Stimulated activated naive B cell treated with anti-CD40 and anti-IgM and Interleukin-4, amounts not matched to agents 10 μg/mL and 1 μg/mL and 100 μg/mL, for 72 hours (primary cell): ENCODE data around the gene SNRNP70.
"Not testable (repeated sequence)": the region's sequence is repeated elsewhere in the genome, so short reads cannot be mapped to it uniquely, and the experiment has no call there.

Source experiments
- ATAC-seq, 2 donors: fragments of 150-1000 bp; cut with Tn5 transposase; replicated peaks; 2 replicates each; pipeline ENCODE4 v1.10.0; 2021; ENCODE audit warnings: moderate library complexity in 1 of 2
- DNase-seq: peaks from one replicate; pipeline ENCODE4 v3.0.0; 2021
- H3K27ac Mint-ChIP-seq: one replicate; pipeline ENCODE4 v1.8.0; 2022; ENCODE audit warnings: mild to moderate bottlenecking, mixed read lengths
- H3K27me3 Mint-ChIP-seq, 2 donors: one replicate each; pipeline ENCODE4 v1.8.0; 2022; ENCODE audit warnings: mixed read lengths in 2 of 2
- H3K36me3 Mint-ChIP-seq, 2 donors: one replicate each; pipeline ENCODE4 v1.8.0; 2022; ENCODE audit warnings: mixed read lengths in 2 of 2, mild to moderate bottlenecking in 1 of 2
- H3K4me1 Mint-ChIP-seq, 2 donors: one replicate each; pipeline ENCODE4 v1.8.0; 2022; ENCODE audit warnings: mixed read lengths in 2 of 2, mild to moderate bottlenecking in 1 of 2
- H3K4me3 Mint-ChIP-seq, 2 donors: one replicate each; pipeline ENCODE4 v1.8.0; 2022; ENCODE audit warnings: mild to moderate bottlenecking in 2 of 2, mixed read lengths in 2 of 2, moderate library complexity in 1 of 2
- H3K9me3 Mint-ChIP-seq, 2 donors: one replicate each; pipeline ENCODE4 v1.8.0; 2022; ENCODE audit warnings: mixed read lengths in 2 of 2, mild to moderate bottlenecking in 1 of 2

Gene SNRNP70

GRCh38 chr19:49116544-49116943, 31.3 kb downstream of the SNRNP70 start:
- no peak for ATAC-seq
- H3K27ac Mint-ChIP-seq, result no peak overlapping the region
- H3K27me3 Mint-ChIP-seq, result peaks cover 9 to 15% of the 10 kb centered on the region in 2 donors
- H3K4me3 Mint-ChIP-seq, result peak overlapping the region in 1 of 2 donors; percentile 66
- DNase-seq, result no peak
- H3K4me1 Mint-ChIP-seq, result peaks cover 35 to 62% of the 10 kb centered on the region in 2 donors
- peaks cover 9 to 13% of the 10 kb centered on the region in 2 donors for H3K36me3 Mint-ChIP-seq
- H3K9me3 Mint-ChIP-seq, result no peaks in the 10 kb centered on the region

GRCh38 chr19:49117677-49118564, 32.7 kb downstream of the SNRNP70 start:
- H3K36me3 Mint-ChIP-seq, result peaks cover 9 to 13% of the 10 kb centered on the region in 2 donors
- H3K27me3 Mint-ChIP-seq, result peaks cover 13 to 21% of the 10 kb centered on the region in 2 donors
- ATAC-seq, result no peak
- peak overlapping the region; percentile 87 to 92 for H3K4me3 Mint-ChIP-seq
- peaks cover 36 to 61% of the 10 kb centered on the region in 2 donors for H3K4me1 Mint-ChIP-seq
- no peak for DNase-seq
- H3K9me3 Mint-ChIP-seq, result no peaks in the 10 kb centered on the region
- peak overlapping the region; percentile 95 for H3K27ac Mint-ChIP-seq

- peaks cover 13 to 21% of the 10 kb centered on the region in 2 donors for H3K27me3 Mint-ChIP-seq
- H3K27ac Mint-ChIP-seq, result peak within 1 kb of the TSS; percentile 95
- ATAC-seq (peak; percentile 80 to 84), DNase-seq (peak; percentile 95)
- no peaks in the 10 kb centered on the region for H3K9me3 Mint-ChIP-seq
- peaks cover 9 to 13% of the 10 kb centered on the region in 2 donors for H3K36me3 Mint-ChIP-seq
- peaks cover 34 to 53% of the 10 kb centered on the region in 2 donors for H3K4me1 Mint-ChIP-seq
- H3K4me3 Mint-ChIP-seq, result peak within 1 kb of the TSS; percentile 87 to 92
Measured at GRCh38 chr19:49118565-49119410, 33.5 kb downstream of the SNRNP70 start, which contains the start of gene C19orf73. Gene C19orf73 (minus strand): TSS chr19:49119143. CDS start chr19:49119022, 121 bp downstream.

GRCh38 chr19:49119411-49120324, 34.4 kb downstream of the SNRNP70 start, which contains the start of gene PPFIA3:
Gene PPFIA3 (plus strand): TSS chr19:49119544. CDS start chr19:49127874, 8,330 bp downstream.
- H3K4me1 Mint-ChIP-seq, result peaks cover 31 to 49% of the 10 kb centered on the region in 2 donors
- H3K27me3 Mint-ChIP-seq, result peaks cover 13 to 21% of the 10 kb centered on the region in 2 donors
- H3K36me3 Mint-ChIP-seq, result peaks cover 9 to 13% of the 10 kb centered on the region in 2 donors
- H3K4me3 Mint-ChIP-seq, result peak within 1 kb of the TSS; percentile 87 to 92
- peak within 1 kb of the TSS; percentile 95 for H3K27ac Mint-ChIP-seq
- H3K9me3 Mint-ChIP-seq, result no peaks in the 10 kb centered on the region
- no peak for DNase-seq
- ATAC-seq, result no peak

- H3K36me3 Mint-ChIP-seq, result peaks cover 9 to 13% of the 10 kb centered on the region in 2 donors
- DNase-seq, result no peak
- ATAC-seq, result no peak
- H3K27ac Mint-ChIP-seq, result peak overlapping the region; percentile 7
- peaks cover 13 to 21% of the 10 kb centered on the region in 2 donors for H3K27me3 Mint-ChIP-seq
- peak overlapping the region; percentile 63 to 87 for H3K4me3 Mint-ChIP-seq
- H3K4me1 Mint-ChIP-seq, result peaks cover 27 to 45% of the 10 kb centered on the region in 2 donors
- H3K9me3 Mint-ChIP-seq, result no peaks in the 10 kb centered on the region
Measured at GRCh38 chr19:49120325-49120683, 35.1 kb downstream of the SNRNP70 start.

GRCh38 chr19:49120868-49121267, 35.6 kb downstream of the SNRNP70 start:
- H3K9me3 Mint-ChIP-seq, result no peaks in the 10 kb centered on the region
- ATAC-seq (no peak), DNase-seq (no peak)
- H3K4me1 Mint-ChIP-seq, result peaks cover 27 to 42% of the 10 kb centered on the region in 2 donors
- peaks cover 13 to 21% of the 10 kb centered on the region in 2 donors for H3K27me3 Mint-ChIP-seq
- H3K36me3 Mint-ChIP-seq, result peaks cover 9 to 13% of the 10 kb centered on the region in 2 donors
- H3K27ac Mint-ChIP-seq, result peak overlapping the region; percentile 7
- H3K4me3 Mint-ChIP-seq, result peak overlapping the region; percentile 63 to 87

GRCh38 chr19:49121841-49122240, 36.6 kb downstream of the SNRNP70 start:
- not testable (repeated sequence) for H3K9me3 Mint-ChIP-seq, DNase-seq, H3K36me3 Mint-ChIP-seq, ATAC-seq, H3K27ac Mint-ChIP-seq, H3K4me3 Mint-ChIP-seq
- Mint-ChIP-seq H3K27me3 (peaks cover 13 to 21% of the 10 kb centered on the region in 2 donors), H3K4me1 (peaks cover 21 to 32% of the 10 kb centered on the region in 2 donors)

- H3K27me3 Mint-ChIP-seq, result peaks cover 13 to 21% of the 10 kb centered on the region in 2 donors
Measured at GRCh38 chr19:49123285-49123684, 38.0 kb downstream of the SNRNP70 start.

GRCh38 chr19:49125025-49125731, 39.9 kb downstream of the SNRNP70 start:
- Mint-ChIP-seq H3K27ac (no peak overlapping the region), H3K4me3 (no peak overlapping the region), H3K36me3 (peaks cover under 1 to 12% of the 10 kb centered on the region in 2 donors), H3K9me3 (peaks cover 3 to 6% of the 10 kb centered on the region in 2 donors), H3K4me1 (peaks cover 19 to 25% of the 10 kb centered on the region in 2 donors), H3K27me3 (peaks cover 16 to 24% of the 10 kb centered on the region in 2 donors)
- DNase-seq, result no peak
- ATAC-seq, result no peak

More at GRCh38 chr19:49123285-49123684, 38.0 kb downstream of the SNRNP70 start:
- H3K36me3 Mint-ChIP-seq, H3K9me3 Mint-ChIP-seq, DNase-seq, ATAC-seq, H3K4me3 Mint-ChIP-seq, H3K27ac Mint-ChIP-seq: not testable (repeated sequence)
- H3K4me1 Mint-ChIP-seq, result peaks cover 14 to 27% of the 10 kb centered on the region in 2 donors

- Mint-ChIP-seq H3K36me3 (peaks cover 2 to 12% of the 10 kb centered on the region in 2 donors), H3K4me3 (no peak overlapping the region), H3K27ac (no peak overlapping the region), H3K4me1 (peaks cover 13 to 16% of the 10 kb centered on the region in 2 donors), H3K9me3 (peaks cover 3 to 6% of the 10 kb centered on the region in 2 donors), H3K27me3 (peaks cover 6 to 16% of the 10 kb centered on the region in 2 donors)
- ATAC-seq (no peak), DNase-seq (no peak)
Measured at GRCh38 chr19:49126575-49126974, 41.3 kb downstream of the SNRNP70 start.

- peaks cover 13 to 16% of the 10 kb centered on the region in 2 donors for H3K4me1 Mint-ChIP-seq
- peaks cover 2 to 12% of the 10 kb centered on the region in 2 donors for H3K36me3 Mint-ChIP-seq
- H3K27me3 Mint-ChIP-seq, result peaks cover 4 to 14% of the 10 kb centered on the region in 2 donors
- not testable (repeated sequence) for H3K9me3 Mint-ChIP-seq, DNase-seq, H3K27ac Mint-ChIP-seq, ATAC-seq
- H3K4me3 Mint-ChIP-seq, result peak overlapping the region in 1 of 2 donors; percentile 4
Measured at GRCh38 chr19:49127225-49127624, 42.0 kb downstream of the SNRNP70 start.

GRCh38 chr19:49127674-49128544, 42.7 kb downstream of the SNRNP70 start:
- Mint-ChIP-seq H3K27ac (peak overlapping the region; percentile 88), H3K4me3 (peak overlapping the region; percentile 93 to 95), H3K4me1 (peaks cover 15 to 20% of the 10 kb centered on the region in 2 donors), H3K36me3 (peaks cover 5 to 16% of the 10 kb centered on the region in 2 donors), H3K27me3 (peaks cover 4 to 11% of the 10 kb centered on the region in 2 donors), H3K9me3 (peaks cover 3 to 6% of the 10 kb centered on the region in 2 donors)
- DNase-seq (peak; percentile 93), ATAC-seq (peak; percentile 92 to 97)
